CD4-positive, alpha-beta memory T cell (primary cell): ENCODE data around the gene DENND6B. TPM values are rescaled to one million over a fixed set of nuclear protein-coding genes. Genes with fewer than 3 reads are reported as not detected.

Experiments
- CTCF ChIA-PET: fragments of 350-600 bp; sonication (Branson Sonifier 250); formaldehyde crosslinking; loops from one replicate; lab custom pipeline; 2021; ENCODE audit warnings: inconsistent platforms; ENCODE audit not compliant: partially characterized antibody; lab: Charles Lee
- POLR2A ChIA-PET: fragments of 350-600 bp; sonication (Branson Sonifier 250); formaldehyde crosslinking; loops from one replicate; lab custom pipeline; 2021; ENCODE audit not compliant: partially characterized antibody; lab: Charles Lee
- DNase-seq, 5 donors: peaks; one replicate each; pipeline versions ENCODE4 v3.0.0 to v3.0.0-alpha.2; 2020 to 2022; ENCODE audit warnings: mixed read lengths in 1 of 5
- H3K27ac ChIP-seq: one replicate; pipeline ENCODE4 v1.7.0; 2013; ENCODE audit warnings: low read depth, low read length
- H3K27me3 ChIP-seq: 2 replicates; pipeline ENCODE4 v1.7.0; 2013; ENCODE audit warnings: mild to moderate bottlenecking, low read length, moderate library complexity; ENCODE audit not compliant: insufficient read depth
- H3K36me3 ChIP-seq: 2 replicates; pipeline ENCODE4 v1.7.0; 2013; ENCODE audit warnings: mild to moderate bottlenecking, low read length, moderate library complexity; ENCODE audit not compliant: insufficient read depth
- H3K4me1 ChIP-seq: 2 replicates; pipeline ENCODE4 v1.7.0; 2013; ENCODE audit warnings: mild to moderate bottlenecking, low read length, moderate library complexity; ENCODE audit not compliant: insufficient read depth
- H3K4me3 ChIP-seq, 2 donors: one replicate each; pipeline ENCODE4 v1.7.0; 2013; ENCODE audit warnings: low read length in 2 of 2, mild to moderate bottlenecking in 1 of 2
- H3K9me3 ChIP-seq, 2 donors: one replicate each; pipeline ENCODE4 v1.7.0; 2013; ENCODE audit warnings: low read length in 2 of 2, control low read depth in 1 of 2; ENCODE audit not compliant: control insufficient read depth in 1 of 2
- H3K27ac Mint-ChIP-seq, 7 donors: one replicate each; pipeline ENCODE4 v1.8.0; 2020 to 2021; ENCODE audit warnings: mixed read lengths in 7 of 7, mild to moderate bottlenecking in 6 of 7, inconsistent platforms in 3 of 7, moderate library complexity in 3 of 7
- H3K27me3 Mint-ChIP-seq, 2 donors: one replicate each; pipeline ENCODE4 v1.8.0; 2020 to 2021; ENCODE audit warnings: mixed read lengths in 2 of 2
- H3K36me3 Mint-ChIP-seq, 2 donors: one replicate each; pipeline ENCODE4 v1.8.0; 2020 to 2021; ENCODE audit warnings: mixed read lengths in 2 of 2, inconsistent platforms in 1 of 2, mild to moderate bottlenecking in 1 of 2
- H3K4me1 Mint-ChIP-seq, 4 donors: one replicate each; pipeline ENCODE4 v1.8.0; 2020 to 2021; ENCODE audit warnings: mixed read lengths in 4 of 4, mild to moderate bottlenecking in 1 of 4
- H3K4me3 Mint-ChIP-seq, 8 donors: one replicate each; pipeline ENCODE4 v1.8.0; 2020 to 2021; ENCODE audit warnings: mixed read lengths in 8 of 8, mild to moderate bottlenecking in 7 of 8, moderate library complexity in 6 of 8, inconsistent platforms in 3 of 8
- H3K9me3 Mint-ChIP-seq, 8 donors: one replicate each; pipeline ENCODE4 v1.8.0; 2020 to 2021; ENCODE audit warnings: mixed read lengths in 8 of 8, mild to moderate bottlenecking in 5 of 8, inconsistent platforms in 3 of 8, moderate library complexity in 1 of 8
- intact Hi-C: fragments of 100-400 bp; cut with micrococcal nuclease; formaldehyde crosslinking; loops from one replicate; pipeline ENCODE4 v1.15.1; 2023
- polyA plus RNA-seq, 2 donors: library from polyadenylated mRNA; unstranded; fragments of 300-500 nt; fragmentation: Illumina TruSeq; gene quantifications; one replicate each; pipeline ENCODE4 v1.2.3, GENCODE V29; 2021
- total RNA-seq, 2 experiments: library from RNA; stranded (reverse); gene quantifications; one replicate each; pipeline ENCODE4 v1.2.3, GENCODE V29; 2021

DENND6B gene
- total and polyA plus RNA-seq, 4 experiments from 2014 or later, result 0.22 to 2.4 (median 0.94) TPM

DNA sequence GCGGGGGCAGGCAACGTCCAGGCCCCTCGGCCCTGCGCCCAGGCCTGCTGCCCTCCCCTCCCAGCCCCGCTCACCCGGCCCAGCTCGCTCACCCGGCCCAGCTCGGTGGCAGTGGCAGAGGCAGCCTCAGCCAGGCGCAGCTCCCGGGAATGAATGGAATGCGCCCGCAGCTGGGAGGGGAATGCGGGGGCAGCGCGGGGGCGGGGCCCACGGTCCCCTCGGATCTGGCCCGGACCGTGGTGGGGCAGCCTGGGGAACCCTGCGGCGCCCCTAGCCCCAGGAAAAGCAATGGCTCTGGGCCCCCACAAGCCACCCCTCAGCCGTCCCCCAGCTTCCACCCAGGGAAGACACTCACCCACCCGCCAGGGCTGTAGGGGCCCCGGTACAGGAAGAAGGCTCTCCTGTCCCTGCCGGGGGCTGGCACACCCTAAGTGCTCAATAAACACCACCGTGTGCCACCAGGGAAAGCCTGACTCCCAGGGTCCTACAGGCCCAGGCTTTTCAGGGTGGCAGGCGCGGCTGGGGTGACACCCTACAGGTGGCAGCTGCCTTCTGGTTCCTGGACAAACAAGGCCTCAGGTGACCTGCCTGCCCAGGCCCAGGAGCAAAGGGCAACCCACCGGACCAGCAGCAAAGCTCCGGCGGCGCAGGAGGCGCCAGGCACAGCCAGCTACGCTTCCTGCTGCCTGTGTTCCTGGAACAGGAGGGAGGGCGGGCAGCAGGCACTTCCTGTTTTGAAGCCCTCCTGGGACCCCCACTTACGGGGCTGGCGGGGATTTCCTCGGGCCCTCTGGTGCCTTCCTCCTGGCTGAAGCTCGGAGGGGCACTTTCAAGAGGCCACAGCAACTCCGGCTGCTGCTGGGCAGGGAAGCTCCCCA, 33.1 kb downstream of the DENND6B start:
- POLR2A ChIA-PET, result no interaction called here
- Mint-ChIP-seq H3K4me3 (no peak overlapping the region), H3K9me3 (no peaks in the 10 kb centered on the region)

DNA sequence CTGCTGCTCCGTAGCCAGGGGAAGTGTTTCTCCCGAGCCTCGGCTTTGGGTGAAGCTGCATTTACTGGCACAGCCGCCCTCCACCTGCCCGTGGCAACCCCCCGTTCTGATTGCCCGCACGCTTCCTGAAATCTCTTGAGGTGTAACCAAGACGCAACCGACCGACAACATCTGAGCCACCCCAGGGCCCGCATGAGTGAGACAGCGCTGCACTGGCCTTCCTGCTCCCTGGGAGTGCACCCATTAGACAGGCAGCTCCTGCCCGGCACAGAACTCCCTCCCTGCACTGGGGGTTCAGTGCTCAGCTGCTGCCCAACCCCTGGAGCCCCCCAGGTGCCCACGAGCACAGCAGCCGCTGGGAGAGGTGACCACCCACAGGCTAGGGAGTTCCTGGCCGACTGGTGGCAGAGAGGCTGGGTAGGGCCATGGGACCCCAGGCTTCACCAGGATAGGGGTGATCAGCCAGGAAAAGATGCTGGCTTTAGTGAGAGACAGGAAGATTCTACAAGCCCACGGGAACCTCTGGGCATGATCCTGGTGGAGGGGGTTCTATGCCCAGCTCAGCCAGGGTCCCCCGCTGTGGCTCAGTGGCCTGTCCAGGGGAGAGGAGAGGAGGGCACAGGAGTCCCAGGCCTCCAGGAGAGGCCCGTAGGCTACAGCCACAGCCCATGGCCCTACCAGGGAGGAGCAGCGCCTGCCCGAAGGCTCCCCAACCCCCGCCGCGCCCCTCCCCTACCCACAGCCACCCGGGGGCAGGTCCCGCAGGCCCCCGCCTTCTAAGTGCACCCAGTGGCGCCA, 34.0 kb downstream of the DENND6B start:
- no peaks in the 10 kb centered on the region for H3K36me3 ChIP-seq
- peak overlapping the region in 2 of 8 donors; percentile 26 to 29 for H3K4me3 Mint-ChIP-seq

More for the DNA sequence above, 33.1 kb downstream of the DENND6B start:
- no peak for DNase-seq
- H3K27ac Mint-ChIP-seq, result no peak overlapping the region
- Histone ChIP-seq H3K27ac (no peak overlapping the region), H3K9me3 (no peaks in the 10 kb centered on the region), H3K4me3 (no peak overlapping the region), H3K36me3 (no peaks in the 10 kb centered on the region), H3K4me1 (no peaks in the 10 kb centered on the region), H3K27me3 (peaks cover 5% of the 10 kb centered on the region)
- intact Hi-C loops, result no loop called here
- CTCF ChIA-PET, result no interaction called here
- peaks cover 12 to 16% of the 10 kb centered on the region in 2 donors for H3K27me3 Mint-ChIP-seq
- peaks cover 0 to 4% (median 4%) of the 10 kb centered on the region in 4 donors for H3K4me1 Mint-ChIP-seq
- H3K36me3 Mint-ChIP-seq, result no peaks in the 10 kb centered on the region

DNA sequence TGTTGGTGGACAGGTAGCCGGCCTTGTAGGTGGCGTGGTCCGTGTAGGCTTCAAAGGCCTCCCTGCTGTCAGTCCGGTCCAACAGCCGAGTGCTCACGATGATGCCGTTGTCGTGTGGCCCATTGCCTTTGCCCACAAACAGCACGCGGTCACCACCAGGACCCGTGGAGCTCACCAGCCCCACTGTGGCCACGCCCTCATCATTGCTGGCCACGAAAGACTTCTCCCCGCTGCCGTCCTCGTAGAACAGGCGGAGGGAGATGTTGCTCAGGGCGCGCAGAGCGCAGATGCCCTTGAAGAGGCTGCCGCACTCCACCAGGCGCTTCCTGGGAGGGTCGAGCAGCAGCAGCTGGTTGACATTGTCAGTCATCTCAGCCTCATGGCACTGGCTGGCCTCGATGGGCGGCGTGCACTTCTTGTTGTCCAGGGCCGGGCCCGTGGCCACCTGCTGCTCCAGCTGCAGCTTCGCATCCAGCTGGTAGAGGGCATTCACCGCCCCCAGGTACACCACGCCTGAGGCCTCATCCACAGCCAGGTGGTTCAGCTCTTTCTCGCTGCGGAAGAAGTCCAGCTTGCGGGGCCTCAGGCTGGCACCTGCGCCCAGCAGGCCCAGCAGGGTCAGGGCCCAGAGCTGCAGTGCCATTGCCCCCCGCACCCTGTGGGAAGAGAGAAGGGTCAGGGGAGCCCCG, 36.7 kb downstream of the DENND6B start:
- H3K4me1 ChIP-seq, result no peaks in the 10 kb centered on the region
- H3K27ac Mint-ChIP-seq, result no peak overlapping the region
- no peaks in the 10 kb centered on the region for H3K36me3 ChIP-seq
- H3K4me1 Mint-ChIP-seq, result peaks cover 0 to 4% (median 4%) of the 10 kb centered on the region in 4 donors
- intact Hi-C loops, result no loop called here
- H3K4me3 Mint-ChIP-seq, result no peak overlapping the region
- no peaks in the 10 kb centered on the region for H3K9me3 ChIP-seq
- H3K4me3 ChIP-seq, result no peak overlapping the region
- peaks cover 7 to 8% of the 10 kb centered on the region in 2 donors for H3K27me3 Mint-ChIP-seq
- H3K36me3 Mint-ChIP-seq, result no peaks in the 10 kb centered on the region
- ChIA-PET POLR2A (no interaction called here), CTCF (no interaction called here)
- DNase-seq, result no peak
- H3K27me3 ChIP-seq, result peaks cover 5% of the 10 kb centered on the region
- H3K9me3 Mint-ChIP-seq, result no peaks in the 10 kb centered on the region
- H3K27ac ChIP-seq, result no peak overlapping the region

More for the DNA sequence above, 34.0 kb downstream of the DENND6B start:
- Histone ChIP-seq H3K9me3 (no peaks in the 10 kb centered on the region), H3K27me3 (peaks cover 5% of the 10 kb centered on the region), H3K27ac (no peak overlapping the region), H3K4me1 (no peaks in the 10 kb centered on the region), H3K4me3 (no peak overlapping the region)
- H3K36me3 Mint-ChIP-seq, result no peaks in the 10 kb centered on the region
- peaks cover 0 to 4% (median 4%) of the 10 kb centered on the region in 4 donors for H3K4me1 Mint-ChIP-seq
- DNase-seq, result no peak
- H3K9me3 Mint-ChIP-seq, result no peaks in the 10 kb centered on the region
- ChIA-PET CTCF (no interaction called here), POLR2A (no interaction called here)
- intact Hi-C loops, result no loop called here
- H3K27me3 Mint-ChIP-seq, result peaks cover 12 to 13% of the 10 kb centered on the region in 2 donors
- H3K27ac Mint-ChIP-seq, result no peak overlapping the region

DNA sequence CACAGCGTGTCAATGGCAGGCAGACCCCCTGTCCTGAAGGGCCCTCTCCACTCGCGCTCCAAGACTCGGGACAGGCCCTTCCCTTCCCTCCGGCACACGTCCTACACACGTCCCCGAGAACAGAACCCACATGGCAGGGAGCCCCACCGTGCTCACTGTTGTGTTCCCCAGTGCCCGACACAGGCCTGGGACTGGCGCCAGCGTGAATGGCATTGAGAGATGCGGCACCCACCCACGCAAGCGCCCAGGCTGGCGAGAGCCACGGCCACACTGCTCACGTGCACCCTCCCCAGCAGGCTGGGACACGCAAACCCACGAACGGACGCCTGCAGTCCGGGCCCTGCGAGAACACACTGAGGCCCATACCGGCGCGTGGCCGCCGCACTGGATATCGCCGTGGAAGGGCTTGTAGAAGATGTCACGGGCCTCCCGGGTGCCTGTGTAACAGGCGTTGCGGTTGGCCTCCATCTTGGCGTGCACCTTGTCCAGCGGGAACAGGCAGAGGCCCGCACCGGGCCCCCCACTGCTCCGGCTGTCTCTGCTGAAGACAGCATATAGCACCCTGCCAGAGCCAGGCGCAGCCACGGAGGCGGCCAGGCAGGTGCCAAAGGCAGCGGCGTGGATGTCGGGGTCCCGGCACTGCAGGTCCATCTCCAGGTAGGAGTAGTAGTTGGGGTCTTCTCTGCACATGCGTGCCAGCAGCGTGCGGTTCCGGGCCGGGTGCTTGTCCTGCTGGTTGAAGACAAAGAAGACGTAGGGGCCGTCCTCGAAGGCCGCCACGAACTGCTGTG, 37.5 kb downstream of the DENND6B start:
- DNase-seq, result no peak
- Histone ChIP-seq H3K9me3 (no peaks in the 10 kb centered on the region), H3K27ac (no peak overlapping the region), H3K27me3 (peaks cover 5% of the 10 kb centered on the region), H3K4me1 (no peaks in the 10 kb centered on the region), H3K36me3 (no peaks in the 10 kb centered on the region), H3K4me3 (no peak overlapping the region)
- Mint-ChIP-seq H3K36me3 (no peaks in the 10 kb centered on the region), H3K9me3 (no peaks in the 10 kb centered on the region), H3K27ac (no peak overlapping the region), H3K4me1 (peaks cover 0 to 4% (median 4%) of the 10 kb centered on the region in 4 donors), H3K4me3 (no peak overlapping the region), H3K27me3 (peaks cover 7 to 8% of the 10 kb centered on the region in 2 donors)
- CTCF ChIA-PET, result no interaction called here
- intact Hi-C loops, result no loop called here
- POLR2A ChIA-PET, result no interaction called here

DNA sequence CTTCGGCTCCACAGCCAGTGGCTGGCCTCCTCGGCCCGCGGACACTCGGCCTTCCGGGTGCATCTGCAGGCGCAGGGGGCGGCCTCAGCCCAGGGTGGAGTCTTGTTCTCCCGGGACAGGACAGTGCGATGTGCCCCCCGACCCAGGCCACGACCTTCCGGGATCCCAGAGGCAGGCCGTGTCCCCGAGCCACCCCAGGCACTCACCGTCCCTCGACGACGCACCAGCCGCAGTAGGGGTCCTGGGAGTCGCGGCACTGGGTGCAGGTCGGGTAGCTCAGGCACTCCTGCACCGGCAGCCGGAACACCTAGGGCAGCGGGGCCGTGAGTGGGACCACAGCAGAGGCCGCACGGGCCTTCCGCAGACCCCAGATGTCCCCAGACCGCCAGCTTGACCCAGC, 39.1 kb downstream of the DENND6B start:
- DNase-seq, result no peak
- no peaks in the 10 kb centered on the region for H3K36me3 ChIP-seq
- H3K27me3 ChIP-seq, result peaks cover 5% of the 10 kb centered on the region
- Mint-ChIP-seq H3K4me3 (no peak overlapping the region), H3K4me1 (peaks cover 0 to 4% (median 3%) of the 10 kb centered on the region in 4 donors), H3K27ac (no peak overlapping the region), H3K27me3 (peaks cover 4 to 6% of the 10 kb centered on the region in 2 donors), H3K9me3 (no peaks in the 10 kb centered on the region), H3K36me3 (no peaks in the 10 kb centered on the region)
- ChIA-PET POLR2A (no interaction called here), CTCF (no interaction called here)
- no peak overlapping the region for H3K4me3 ChIP-seq
- no peak overlapping the region for H3K27ac ChIP-seq
- no peaks in the 10 kb centered on the region for H3K9me3 ChIP-seq
- intact Hi-C loops, result no loop called here
- H3K4me1 ChIP-seq, result no peaks in the 10 kb centered on the region

DNA sequence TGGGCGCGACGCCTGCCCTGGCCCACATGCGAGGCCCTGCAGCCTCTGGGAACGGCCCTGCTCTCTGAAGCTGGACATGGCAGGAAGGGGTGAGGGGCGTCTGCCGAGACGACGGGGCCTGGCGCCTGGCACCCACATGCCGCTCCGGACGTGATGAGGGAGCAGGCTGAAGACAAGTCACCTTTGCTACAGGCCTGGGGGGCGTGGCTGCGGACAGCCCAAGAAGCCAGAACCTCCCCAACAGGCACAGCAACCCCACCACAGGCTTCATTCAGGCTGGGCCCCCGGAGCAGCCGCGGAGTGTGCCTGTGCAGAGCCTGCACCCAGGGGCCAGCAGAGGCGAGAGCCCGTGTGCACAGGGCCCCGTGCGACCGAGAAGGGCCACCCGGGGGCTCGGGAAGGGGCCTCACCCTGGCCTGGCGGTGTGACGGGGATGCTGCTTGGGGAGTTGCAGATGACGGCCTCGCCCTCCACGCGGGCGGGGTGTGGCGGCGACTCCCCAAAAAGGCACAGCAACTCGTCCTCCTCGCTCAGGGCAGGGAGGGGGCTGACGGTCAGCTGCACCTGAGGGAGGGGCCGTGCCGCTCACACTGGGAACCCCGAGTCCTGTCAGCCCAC, 40.0 kb downstream of the DENND6B start:
- Mint-ChIP-seq H3K9me3 (no peaks in the 10 kb centered on the region), H3K4me1 (no peaks in the 10 kb centered on the region), H3K27ac (no peak overlapping the region), H3K4me3 (no peak overlapping the region), H3K36me3 (no peaks in the 10 kb centered on the region), H3K27me3 (peaks cover 1 to 3% of the 10 kb centered on the region in 2 donors)
- no peaks in the 10 kb centered on the region for H3K36me3 ChIP-seq
- DNase-seq, result no peak
- CTCF ChIA-PET, result no interaction called here
- H3K27ac ChIP-seq, result no peak overlapping the region
- intact Hi-C loops, result no loop called here
- H3K4me1 ChIP-seq, result no peaks in the 10 kb centered on the region
- no peaks in the 10 kb centered on the region for H3K9me3 ChIP-seq
- H3K27me3 ChIP-seq, result peaks cover 5% of the 10 kb centered on the region
- POLR2A ChIA-PET, result no interaction called here
- H3K4me3 ChIP-seq, result no peak overlapping the region
